Nephron (organoid): ENCODE data around the gene GNS.
A peak's percentile ranks its signal among the peaks of the same experiment; 100 is the strongest.

ENCODE experiments used
- H3K27ac Mint-ChIP-seq, 3 experiments: 2 replicates each; pipeline ENCODE4 v1.8.0; 2020; ENCODE audit warnings: mixed read lengths in 3 of 3, mild to moderate bottlenecking in 2 of 3, moderate library complexity in 1 of 3
- H3K27me3 Mint-ChIP-seq: 2 replicates; pipeline ENCODE4 v1.8.0; 2021; ENCODE audit warnings: low read depth, mild to moderate bottlenecking, moderate library complexity, mixed read lengths
- H3K36me3 Mint-ChIP-seq: 2 replicates; pipeline ENCODE4 v1.8.0; 2020; ENCODE audit warnings: low read depth, mixed read lengths
- H3K4me1 Mint-ChIP-seq: 2 replicates; pipeline ENCODE4 v1.8.0; 2020; ENCODE audit warnings: mixed read lengths
- H3K4me3 Mint-ChIP-seq, 3 experiments: 2 replicates each; pipeline ENCODE4 v1.8.0; 2020; ENCODE audit warnings: mild to moderate bottlenecking in 3 of 3, mixed read lengths in 3 of 3, moderate library complexity in 2 of 3
- H3K9me3 Mint-ChIP-seq: 2 replicates; pipeline ENCODE4 v1.8.0; 2020; ENCODE audit warnings: mixed read lengths
- TF ChIP-seq, protein P1 (sequence below), 3 experiments: fragments of 200-600 bp; sonication (generic); IDR thresholded peaks; one replicate each; pipeline ENCODE4 v1.5.0; 2021; ENCODE audit warnings: antibody characterized with exemption in 3 of 3; ENCODE audit not compliant: unreplicated experiment in 3 of 3

The GNS gene

DNA sequence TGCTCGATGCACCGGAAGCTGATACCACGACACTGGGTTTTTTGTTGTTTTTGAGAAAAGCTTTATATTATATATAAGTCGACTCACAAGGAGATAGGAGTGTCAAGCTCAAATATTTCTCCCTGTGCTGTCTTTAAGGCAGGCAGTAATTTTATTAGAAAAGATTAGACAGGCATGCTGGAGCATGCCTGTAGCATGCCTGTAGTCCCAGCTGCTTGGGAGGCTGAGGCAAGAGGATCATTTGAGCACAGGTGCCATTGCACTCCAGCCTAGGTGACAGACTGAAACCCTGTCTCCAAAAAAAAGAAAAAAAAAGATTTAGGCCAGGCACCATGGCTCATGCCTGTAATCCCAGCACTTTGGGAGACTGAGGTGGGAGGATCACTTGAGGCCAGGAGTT lies 51.8 kb downstream of the GNS start:
- TF ChIP-seq, protein P1, sequence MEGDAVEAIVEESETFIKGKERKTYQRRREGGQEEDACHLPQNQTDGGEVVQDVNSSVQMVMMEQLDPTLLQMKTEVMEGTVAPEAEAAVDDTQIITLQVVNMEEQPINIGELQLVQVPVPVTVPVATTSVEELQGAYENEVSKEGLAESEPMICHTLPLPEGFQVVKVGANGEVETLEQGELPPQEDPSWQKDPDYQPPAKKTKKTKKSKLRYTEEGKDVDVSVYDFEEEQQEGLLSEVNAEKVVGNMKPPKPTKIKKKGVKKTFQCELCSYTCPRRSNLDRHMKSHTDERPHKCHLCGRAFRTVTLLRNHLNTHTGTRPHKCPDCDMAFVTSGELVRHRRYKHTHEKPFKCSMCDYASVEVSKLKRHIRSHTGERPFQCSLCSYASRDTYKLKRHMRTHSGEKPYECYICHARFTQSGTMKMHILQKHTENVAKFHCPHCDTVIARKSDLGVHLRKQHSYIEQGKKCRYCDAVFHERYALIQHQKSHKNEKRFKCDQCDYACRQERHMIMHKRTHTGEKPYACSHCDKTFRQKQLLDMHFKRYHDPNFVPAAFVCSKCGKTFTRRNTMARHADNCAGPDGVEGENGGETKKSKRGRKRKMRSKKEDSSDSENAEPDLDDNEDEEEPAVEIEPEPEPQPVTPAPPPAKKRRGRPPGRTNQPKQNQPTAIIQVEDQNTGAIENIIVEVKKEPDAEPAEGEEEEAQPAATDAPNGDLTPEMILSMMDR (IDR thresholded peaks at IDR 0.05; ENCODE audit: unreplicated experiment in 3 of 3): no peak
- peaks cover 6% of the 10 kb centered on the region for H3K36me3 Mint-ChIP-seq

DNA sequence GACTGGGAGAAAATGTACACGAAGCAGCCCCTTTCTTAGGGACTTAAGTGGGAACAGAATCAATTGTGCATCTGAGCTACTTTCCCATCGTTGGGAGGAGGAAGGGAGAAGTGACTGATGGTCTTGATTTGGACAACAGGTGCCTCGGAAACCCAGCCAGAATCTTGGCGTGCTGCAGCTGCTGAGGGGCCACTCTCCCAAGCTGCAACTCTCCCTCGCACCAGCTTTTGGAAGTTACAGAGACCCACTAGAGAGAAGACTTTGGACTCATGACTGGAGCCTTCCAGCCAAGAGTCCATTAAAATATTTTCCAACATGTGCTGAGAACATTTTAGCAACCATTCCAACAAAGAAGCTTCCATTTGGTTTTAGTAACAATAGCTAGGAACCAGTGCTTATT lies 52.3 kb downstream of the GNS start:
- H3K4me3 Mint-ChIP-seq: peak overlapping the region in 1 of 3 experiments; percentile 11
- H3K36me3 Mint-ChIP-seq: peaks cover 4% of the 10 kb centered on the region
- H3K9me3 Mint-ChIP-seq: no peaks in the 10 kb centered on the region

More for the DNA sequence above, 51.8 kb downstream of the GNS start:
- no peaks in the 10 kb centered on the region for H3K27me3 Mint-ChIP-seq
- no peak overlapping the region for H3K4me3 Mint-ChIP-seq
- H3K27ac Mint-ChIP-seq: peak overlapping the region; percentile 70 to 92 (median 88)
- H3K4me1 Mint-ChIP-seq: peaks cover 27% of the 10 kb centered on the region
- H3K9me3 Mint-ChIP-seq: no peaks in the 10 kb centered on the region

DNA sequence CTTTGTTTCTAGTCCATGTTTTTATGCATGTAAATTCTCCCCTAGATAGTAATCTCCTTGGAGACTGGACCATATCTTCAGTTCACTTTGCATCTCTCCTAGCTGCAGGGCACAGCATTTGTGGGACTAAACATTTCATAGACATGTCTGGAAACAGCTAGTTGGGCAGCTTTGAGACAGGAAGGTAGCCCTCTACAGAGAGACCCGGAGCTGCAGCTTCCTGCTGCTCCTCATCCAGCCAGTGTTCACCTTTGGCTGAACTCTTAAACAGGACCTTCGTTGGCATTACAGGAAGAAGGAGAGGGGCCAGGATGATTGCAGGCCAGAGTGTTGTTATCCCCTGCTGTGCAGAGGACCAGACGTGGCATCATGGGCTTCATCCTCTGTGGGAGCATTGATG lies 52.9 kb downstream of the GNS start:
- Mint-ChIP-seq H3K9me3 (no peaks in the 10 kb centered on the region), H3K4me3 (peak overlapping the region in 1 of 3 experiments; percentile 21), H3K27ac (peak overlapping the region; percentile 70 to 92 (median 88)), H3K36me3 (peaks cover 4% of the 10 kb centered on the region), H3K27me3 (no peaks in the 10 kb centered on the region), H3K4me1 (peaks cover 30% of the 10 kb centered on the region)
- TF ChIP-seq, protein P1 (IDR thresholded peaks at IDR 0.05; ENCODE audit: unreplicated experiment in 3 of 3): no peak

More for the DNA sequence above, 52.3 kb downstream of the GNS start:
- Mint-ChIP-seq H3K27me3 (no peaks in the 10 kb centered on the region), H3K4me1 (peaks cover 27% of the 10 kb centered on the region), H3K27ac (peak overlapping the region; percentile 70 to 92 (median 88))
- TF ChIP-seq, protein P1 (IDR thresholded peaks at IDR 0.05; ENCODE audit: unreplicated experiment in 3 of 3): no peak

DNA sequence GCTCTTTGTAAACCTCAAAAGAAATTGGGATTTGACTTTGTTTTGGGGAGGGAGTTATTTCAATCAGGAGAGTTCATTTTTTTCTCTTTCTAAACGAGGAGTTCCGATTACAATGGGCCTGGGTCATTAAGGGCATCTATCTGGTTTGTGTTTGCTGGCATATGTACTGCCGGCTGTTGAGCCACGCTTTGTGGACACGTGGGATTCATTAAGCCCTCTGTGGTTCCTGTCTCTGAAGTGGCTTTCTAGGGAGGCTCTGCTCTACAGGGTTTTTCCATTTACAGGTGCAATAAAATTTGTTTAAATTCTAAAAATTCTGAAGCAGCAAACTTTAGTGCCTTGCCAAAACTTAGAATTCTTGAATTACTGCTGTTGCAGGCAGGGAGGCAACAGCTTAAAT lies 57.9 kb downstream of the GNS start:
- Mint-ChIP-seq H3K27me3 (no peaks in the 10 kb centered on the region), H3K9me3 (no peaks in the 10 kb centered on the region), H3K4me3 (no peak overlapping the region), H3K36me3 (peaks cover 9% of the 10 kb centered on the region), H3K27ac (peak overlapping the region; percentile 9 to 49 (median 29)), H3K4me1 (peaks cover 36% of the 10 kb centered on the region)
- TF ChIP-seq, protein P1 (IDR thresholded peaks at IDR 0.05; ENCODE audit: unreplicated experiment in 3 of 3): no peak

DNA sequence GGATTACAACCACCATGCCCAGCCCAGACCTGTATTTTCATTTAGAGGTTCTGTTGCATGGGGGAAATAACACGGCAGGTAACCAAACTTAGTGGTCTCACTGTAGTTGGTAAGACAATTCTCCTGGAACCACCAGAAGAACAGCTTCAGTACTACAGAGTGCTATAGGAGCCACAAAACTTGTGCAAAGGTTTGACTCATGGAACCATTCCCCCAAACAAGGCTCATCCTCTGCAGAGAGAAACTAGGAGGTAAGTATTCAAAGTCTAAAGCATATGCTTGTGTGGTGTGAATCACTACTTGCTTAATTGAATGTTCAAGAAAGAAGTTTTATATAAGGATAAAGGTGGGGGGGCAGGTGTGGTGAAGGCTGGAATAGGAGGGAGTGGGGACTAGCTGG lies 58.7 kb downstream of the GNS start:
- Mint-ChIP-seq H3K4me1 (peaks cover 34% of the 10 kb centered on the region), H3K27ac (peak overlapping the region; percentile 9 to 49 (median 29)), H3K9me3 (no peaks in the 10 kb centered on the region), H3K4me3 (no peak overlapping the region), H3K36me3 (peaks cover 9% of the 10 kb centered on the region), H3K27me3 (no peaks in the 10 kb centered on the region)
- TF ChIP-seq, protein P1 (IDR thresholded peaks at IDR 0.05; ENCODE audit: unreplicated experiment in 3 of 3): no peak

DNA sequence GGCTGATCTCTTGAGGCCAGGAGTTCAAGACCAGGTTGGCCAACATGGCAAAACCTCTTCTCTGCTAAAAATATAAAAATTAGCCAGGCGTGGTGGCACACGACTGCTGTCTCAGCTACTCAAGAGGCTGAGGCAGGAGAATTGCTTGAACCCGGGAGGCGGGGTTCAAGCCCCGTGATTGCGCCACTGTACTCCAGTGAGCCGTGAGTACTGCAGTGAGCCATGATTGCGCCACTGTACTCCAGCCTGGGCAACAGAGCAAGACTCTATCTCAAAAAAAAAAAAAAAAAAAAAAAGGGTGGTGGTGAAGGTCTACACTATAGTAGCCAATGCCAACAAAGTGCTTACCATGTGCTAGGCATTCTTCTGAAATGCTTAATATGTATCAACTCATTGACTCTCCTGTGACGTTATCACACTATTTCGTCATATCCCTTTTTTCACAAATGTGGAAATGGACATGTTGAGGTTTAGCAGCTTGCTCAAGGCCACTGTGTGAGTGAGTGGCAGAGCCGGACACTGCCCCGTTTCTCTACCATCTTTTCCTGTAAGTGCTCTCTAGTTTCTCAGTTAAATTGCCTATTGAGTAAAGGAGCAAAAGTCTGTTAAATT lies 59.6 kb downstream of the GNS start:
- Mint-ChIP-seq H3K9me3 (no peaks in the 10 kb centered on the region), H3K27me3 (no peaks in the 10 kb centered on the region), H3K36me3 (peaks cover 9% of the 10 kb centered on the region), H3K4me1 (peaks cover 36% of the 10 kb centered on the region), H3K27ac (no peak overlapping the region), H3K4me3 (no peak overlapping the region)
- TF ChIP-seq, protein P1 (IDR thresholded peaks at IDR 0.05; ENCODE audit: unreplicated experiment in 3 of 3): no peak
